ENCODE measurements around the gene CEP43.
"Not testable (repeated sequence)": the region's sequence is repeated elsewhere in the genome, so short reads cannot be mapped to it uniquely, and the experiment has no call there.

Gene CEP43

GRCh38 chr6:166999145-166999883 lies at the start of gene CEP43:
Gene CEP43 (plus strand): TSS chr6:166999397. CDS start chr6:166999413, 16 bp downstream.
- H3K36me3 ChIP-seq (ENCODE audit: control insufficient read depth, insufficient read depth, low read length): no peaks in the 10 kb centered on the region
- H3K27me3 ChIP-seq (ENCODE audit: control insufficient read depth, insufficient read depth, low read length): no peaks in the 10 kb centered on the region
- peak within 1 kb of the TSS; percentile 58 for H3K9ac ChIP-seq (ENCODE audit: low read length)
- peak within 1 kb of the TSS; percentile 89 for H3K4me3 ChIP-seq (ENCODE audit: low read length)
- peaks cover 2% of the 10 kb centered on the region for H3K4me1 ChIP-seq (ENCODE audit: control insufficient read depth, insufficient read depth, low read length)
- H3K27ac ChIP-seq (ENCODE audit: low read depth, low read length): peak within 1 kb of the TSS; percentile 41

GRCh38 chr6:166949528-166950442 lies 49.4 kb upstream of the CEP43 start:
- Histone ChIP-seq H3K27me3 (ENCODE audit: control insufficient read depth, insufficient read depth, low read length) (no peaks in the 10 kb centered on the region), H3K9ac (ENCODE audit: low read length) (no peak overlapping the region), H3K36me3 (ENCODE audit: control insufficient read depth, insufficient read depth, low read length) (peaks cover 11% of the 10 kb centered on the region), H3K4me3 (ENCODE audit: low read length) (peak overlapping the region; percentile 8), H3K4me1 (ENCODE audit: control insufficient read depth, insufficient read depth, low read length) (no peaks in the 10 kb centered on the region), H3K27ac (ENCODE audit: low read depth, low read length) (no peak overlapping the region)

DNA sequence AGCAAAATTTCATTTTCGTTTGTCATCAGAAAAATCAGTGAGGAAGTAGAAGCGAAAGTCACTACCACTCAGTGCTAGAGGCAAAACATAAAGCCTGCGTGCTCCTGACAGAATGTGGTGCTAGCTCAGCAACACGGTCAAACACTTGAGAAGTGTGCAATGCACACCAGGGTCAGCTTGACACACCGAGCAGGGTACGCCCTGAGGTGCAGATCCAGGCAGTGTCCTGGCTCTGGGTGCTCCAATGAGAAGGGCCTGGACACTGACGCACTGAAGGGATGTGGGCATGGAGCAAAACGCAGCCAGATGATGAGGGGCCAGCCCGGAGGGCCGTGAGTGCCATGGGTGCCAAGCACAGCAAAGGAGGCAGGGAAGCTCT lies 48.8 kb upstream of the CEP43 start:
- peaks cover 2% of the 10 kb centered on the region for H3K4me1 ChIP-seq (ENCODE audit: control insufficient read depth, insufficient read depth, low read length)
- peak overlapping the region; percentile 33 for H3K4me3 ChIP-seq (ENCODE audit: low read length)
- H3K27me3 ChIP-seq (ENCODE audit: control insufficient read depth, insufficient read depth, low read length): no peaks in the 10 kb centered on the region
- H3K36me3 ChIP-seq (ENCODE audit: control insufficient read depth, insufficient read depth, low read length): peaks cover 11% of the 10 kb centered on the region
- no peak overlapping the region for H3K27ac ChIP-seq (ENCODE audit: low read depth, low read length)
- no peak overlapping the region for H3K9ac ChIP-seq (ENCODE audit: low read length)

- H3K27me3 ChIP-seq (ENCODE audit: control insufficient read depth, insufficient read depth, low read length); H3K4me1 ChIP-seq (ENCODE audit: control insufficient read depth, insufficient read depth, low read length); H3K9ac ChIP-seq (ENCODE audit: low read length); H3K27ac ChIP-seq (ENCODE audit: low read depth, low read length); H3K36me3 ChIP-seq (ENCODE audit: control insufficient read depth, insufficient read depth, low read length): not testable (repeated sequence)
- H3K4me3 ChIP-seq (ENCODE audit: low read length): peak overlapping the region; percentile 33
Observed at GRCh38 chr6:166950892-166951669, 48.1 kb upstream of the CEP43 start.

DNA sequence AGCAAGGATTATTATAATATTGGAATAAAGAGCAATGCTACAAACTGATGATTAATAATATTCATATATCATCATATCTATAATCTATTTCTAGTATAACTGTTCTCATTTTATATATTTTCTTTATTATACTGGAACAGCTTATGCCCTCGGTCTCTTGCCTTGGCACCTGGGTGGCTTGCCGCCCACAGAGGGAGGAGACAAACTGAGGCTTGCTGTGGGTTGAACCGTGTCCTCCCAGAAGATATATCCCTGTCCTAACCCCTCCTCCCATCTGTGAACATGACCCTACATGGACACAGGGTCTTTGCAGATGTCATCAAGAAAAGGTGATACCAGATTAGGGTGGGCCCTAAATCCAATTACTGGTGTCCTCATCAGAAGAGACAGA lies 47.5 kb upstream of the CEP43 start:
- Histone ChIP-seq H3K4me3 (ENCODE audit: low read length) (no peak overlapping the region), H3K36me3 (ENCODE audit: control insufficient read depth, insufficient read depth, low read length) (peaks cover 7% of the 10 kb centered on the region), H3K27me3 (ENCODE audit: control insufficient read depth, insufficient read depth, low read length) (no peaks in the 10 kb centered on the region), H3K9ac (ENCODE audit: low read length) (no peak overlapping the region), H3K4me1 (ENCODE audit: control insufficient read depth, insufficient read depth, low read length) (peaks cover 5% of the 10 kb centered on the region), H3K27ac (ENCODE audit: low read depth, low read length) (no peak overlapping the region)

GRCh38 chr6:166952121-166952520 lies 47.1 kb upstream of the CEP43 start:
- H3K4me3 ChIP-seq (ENCODE audit: low read length): no peak overlapping the region
- no peak overlapping the region for H3K9ac ChIP-seq (ENCODE audit: low read length)
- no peak overlapping the region for H3K27ac ChIP-seq (ENCODE audit: low read depth, low read length)
- H3K27me3 ChIP-seq (ENCODE audit: control insufficient read depth, insufficient read depth, low read length): no peaks in the 10 kb centered on the region
- H3K4me1 ChIP-seq (ENCODE audit: control insufficient read depth, insufficient read depth, low read length): peaks cover 5% of the 10 kb centered on the region
- H3K36me3 ChIP-seq (ENCODE audit: control insufficient read depth, insufficient read depth, low read length): peaks cover 3% of the 10 kb centered on the region

GRCh38 chr6:166952567-166953486 lies 46.4 kb upstream of the CEP43 start:
- Histone ChIP-seq H3K9ac (ENCODE audit: low read length) (no peak overlapping the region), H3K4me1 (ENCODE audit: control insufficient read depth, insufficient read depth, low read length) (peaks cover 5% of the 10 kb centered on the region), H3K36me3 (ENCODE audit: control insufficient read depth, insufficient read depth, low read length) (peaks cover 3% of the 10 kb centered on the region), H3K27me3 (ENCODE audit: control insufficient read depth, insufficient read depth, low read length) (no peaks in the 10 kb centered on the region), H3K27ac (ENCODE audit: low read depth, low read length) (no peak overlapping the region), H3K4me3 (ENCODE audit: low read length) (no peak overlapping the region)

DNA sequence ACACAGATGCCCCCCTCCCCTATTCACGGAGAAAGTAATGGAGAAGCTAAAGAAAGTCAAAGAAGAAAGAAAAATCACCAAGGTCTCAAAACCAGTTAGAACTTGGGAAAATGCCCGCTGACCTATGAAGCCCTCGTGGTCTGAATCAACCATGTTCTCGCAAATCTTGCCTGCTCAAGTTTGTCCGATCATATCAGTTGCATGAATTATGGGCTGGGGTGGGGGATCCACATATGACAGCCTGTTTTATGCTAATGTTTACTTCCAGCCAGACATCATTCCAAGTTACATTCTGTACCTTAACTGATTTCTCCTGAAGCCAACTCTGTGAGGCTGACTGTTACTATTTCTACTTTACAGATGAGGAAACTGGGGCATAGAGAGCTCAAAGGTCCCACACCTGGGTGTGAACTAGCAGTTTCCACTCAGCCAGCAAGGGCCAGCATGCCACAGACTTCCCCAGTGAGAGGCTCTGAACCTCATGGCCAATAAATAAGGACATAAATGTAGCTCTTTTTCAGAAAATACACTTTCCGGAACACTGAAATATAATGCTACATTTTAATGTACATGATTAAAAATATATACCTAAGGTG lies 45.0 kb upstream of the CEP43 start:
- no peaks in the 10 kb centered on the region for H3K27me3 ChIP-seq (ENCODE audit: control insufficient read depth, insufficient read depth, low read length)
- H3K4me1 ChIP-seq (ENCODE audit: control insufficient read depth, insufficient read depth, low read length): peaks cover 5% of the 10 kb centered on the region
- H3K36me3 ChIP-seq (ENCODE audit: control insufficient read depth, insufficient read depth, low read length): peaks cover 3% of the 10 kb centered on the region
- H3K9ac ChIP-seq (ENCODE audit: low read length): no peak overlapping the region
- H3K27ac ChIP-seq (ENCODE audit: low read depth, low read length): no peak overlapping the region
- H3K4me3 ChIP-seq (ENCODE audit: low read length): peak overlapping the region; percentile 27

GRCh38 chr6:166955121-166955864 lies 43.9 kb upstream of the CEP43 start:
- Histone ChIP-seq H3K27ac (ENCODE audit: low read depth, low read length) (peak overlapping the region; percentile 58), H3K4me1 (ENCODE audit: control insufficient read depth, insufficient read depth, low read length) (peaks cover 5% of the 10 kb centered on the region)

GRCh38 chr6:166955865-166956443 lies 43.2 kb upstream of the CEP43 start:
- H3K27me3 ChIP-seq (ENCODE audit: control insufficient read depth, insufficient read depth, low read length): no peaks in the 10 kb centered on the region
- H3K4me1 ChIP-seq (ENCODE audit: control insufficient read depth, insufficient read depth, low read length): peaks cover 5% of the 10 kb centered on the region
- peaks cover 3% of the 10 kb centered on the region for H3K36me3 ChIP-seq (ENCODE audit: control insufficient read depth, insufficient read depth, low read length)
- H3K4me3 ChIP-seq (ENCODE audit: low read length): peak overlapping the region; percentile 96
- H3K9ac ChIP-seq (ENCODE audit: low read length): peak overlapping the region; percentile 25
- H3K27ac ChIP-seq (ENCODE audit: low read depth, low read length): peak overlapping the region; percentile 58

More at GRCh38 chr6:166955121-166955864, 43.9 kb upstream of the CEP43 start:
- peaks cover 3% of the 10 kb centered on the region for H3K36me3 ChIP-seq (ENCODE audit: control insufficient read depth, insufficient read depth, low read length)
- peak overlapping the region; percentile 25 for H3K9ac ChIP-seq (ENCODE audit: low read length)
- H3K4me3 ChIP-seq (ENCODE audit: low read length): peak overlapping the region; percentile 96
- H3K27me3 ChIP-seq (ENCODE audit: control insufficient read depth, insufficient read depth, low read length): no peaks in the 10 kb centered on the region
